PC-9 (cell line): ENCODE data around the gene PTPRF. TPM values are rescaled to one million over a fixed set of nuclear protein-coding genes. Genes with fewer than 3 reads are reported as not detected.

ENCODE experiments used
- BruUV-seq: library from RNA; stranded (reverse); fragments of 400-500 nt; replicated peaks from 2 replicates; lab custom pipeline; 2021; lab: Mats Ljungman, UMichigan
- CTCF ChIA-PET: fragments of 300-600 bp; sonication (Branson Sonifier 250); formaldehyde crosslinking; loops from one replicate; lab custom pipeline; 2022; ENCODE audit warnings: antibody characterized with exemption; lab: Charles Lee
- POLR2A ChIA-PET: fragments of 300-600 bp; sonication (Branson Sonifier 250); formaldehyde crosslinking; loops from one replicate; lab custom pipeline; 2022; ENCODE audit warnings: antibody characterized with exemption; ENCODE audit not compliant: unreplicated experiment; lab: Charles Lee
- DNase-seq, 2 experiments: peaks; one replicate each; pipeline versions ENCODE4 v3.0.0 to v3.0.0-alpha.2; 2015 to 2022; ENCODE audit warnings: mixed read lengths in 1 of 2
- H2AFZ ChIP-seq: fragments of 200-600 bp; sonication (generic); 2 replicates; pipeline ENCODE4 v1.8.1; 2017; ENCODE audit warnings: antibody characterized with exemption
- H3F3A ChIP-seq: fragments of 200-600 bp; sonication (generic); 2 replicates; pipeline ENCODE4 v1.8.1; 2017; ENCODE audit warnings: antibody characterized with exemption, mild to moderate bottlenecking, low read depth; ENCODE audit not compliant: insufficient read depth
- H3K27ac ChIP-seq: fragments of 200-600 bp; sonication (generic); 2 replicates; pipeline ENCODE4 v1.6.1; 2016; ENCODE audit warnings: mixed run types
- H3K27me3 ChIP-seq: fragments of 200-600 bp; sonication (generic); 2 replicates; pipeline ENCODE4 v1.6.1; 2016; ENCODE audit warnings: low read depth, mixed run types; ENCODE audit not compliant: insufficient read depth
- H3K36me3 ChIP-seq: fragments of 200-600 bp; sonication (generic); 2 replicates; pipeline ENCODE4 v1.6.1; 2016; ENCODE audit warnings: low read depth, mixed run types
- H3K4me1 ChIP-seq: fragments of 200-600 bp; sonication (generic); replicated peaks from 2 replicates; pipeline ENCODE4 v1.6.1; 2016; ENCODE audit warnings: mixed run types; ENCODE audit not compliant: insufficient read depth
- H3K4me2 ChIP-seq: fragments of 200-600 bp; sonication (generic); 2 replicates; pipeline ENCODE4 v1.6.1; 2017; ENCODE audit warnings: mixed run types
- H3K4me3 ChIP-seq: fragments of 200-600 bp; sonication (generic); 2 replicates; pipeline ENCODE4 v1.6.1; 2016; ENCODE audit warnings: mixed run types
- H3K79me2 ChIP-seq: fragments of 200-600 bp; sonication (generic); 2 replicates; pipeline ENCODE4 v1.6.1; 2017; ENCODE audit warnings: low read depth, mixed run types
- H3K9me2 ChIP-seq: fragments of 200-600 bp; sonication (generic); 2 replicates; pipeline ENCODE4 v1.8.1; 2017; ENCODE audit warnings: mild to moderate bottlenecking; ENCODE audit not compliant: insufficient read depth
- H3K9me3 ChIP-seq: fragments of 200-600 bp; sonication (generic); 2 replicates; pipeline ENCODE4 v1.8.1; 2016; ENCODE audit warnings: low read depth; ENCODE audit not compliant: insufficient read depth
- H4K20me1 ChIP-seq: fragments of 200-600 bp; sonication (generic); 2 replicates; pipeline ENCODE4 v1.8.1; 2017; ENCODE audit not compliant: insufficient read depth
- EZH2 ChIP-seq: fragments of 200-600 bp; sonication (generic); IDR thresholded peaks from 2 replicates; pipeline ENCODE4 v1.8.0; 2017; ENCODE audit warnings: antibody characterized with exemption, low read depth
- intact Hi-C: fragments of 100-400 bp; cut with micrococcal nuclease; formaldehyde crosslinking; loops from one replicate; pipeline ENCODE4 v1.10.0; 2022; ENCODE audit not compliant: unreplicated experiment
- total RNA-seq: library from RNA; stranded (reverse); gene quantifications from 2 replicates; pipeline ENCODE4 v1.2.3, GENCODE V29; 2021
- TF ChIP-seq, protein P1 (sequence below): fragments of 200-600 bp; sonication (generic); conservative IDR thresholded peaks from 2 replicates; pipeline ENCODE4 v1.6.1; 2017; ENCODE audit warnings: mixed run types, antibody characterized with exemption, mild to moderate bottlenecking, moderate library complexity

The PTPRF gene
- total RNA-seq, 1 experiment from 2014 or later, result 359 TPM

DNA sequence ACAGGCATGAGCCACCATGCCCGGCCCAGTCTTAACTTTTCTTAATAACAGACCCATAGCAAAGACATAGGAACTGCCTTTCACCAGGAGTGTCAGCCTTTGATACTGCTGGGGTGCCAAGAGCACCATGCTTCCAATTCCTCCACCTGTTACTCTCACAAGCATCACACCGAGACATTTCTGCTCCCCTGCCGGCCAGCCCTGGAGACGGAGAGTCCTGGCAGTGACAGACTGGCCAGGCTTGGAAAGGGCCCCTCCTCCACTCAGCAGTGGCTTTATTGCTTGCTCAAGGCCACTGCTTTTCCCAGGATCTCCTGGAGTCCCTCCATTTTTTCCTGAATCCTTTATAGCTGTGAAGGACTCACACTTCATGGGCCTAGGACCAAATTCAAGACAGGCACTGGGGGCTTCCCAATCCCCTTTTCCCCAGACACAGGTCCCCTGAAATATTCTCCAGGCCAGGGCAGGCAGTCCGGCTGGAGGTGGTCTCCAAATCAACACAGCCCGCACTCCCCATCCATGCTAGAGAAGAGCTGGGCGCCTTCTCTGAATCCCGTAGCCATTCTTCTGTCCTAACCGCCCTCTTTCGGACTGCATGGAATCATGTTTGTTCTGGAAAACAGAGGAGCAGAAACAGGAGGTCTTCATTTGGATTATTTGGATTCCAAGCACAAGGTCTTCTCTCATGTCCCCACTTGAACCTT is 25.5 kb upstream of the PTPRF start:
- Histone ChIP-seq H3K27me3 (no peaks in the 10 kb centered on the region), H4K20me1 (no peaks in the 10 kb centered on the region), H3K9me3 (no peaks in the 10 kb centered on the region), H3K36me3 (no peaks in the 10 kb centered on the region), H3K9me2 (no peaks in the 10 kb centered on the region), H3K4me3 (no peak overlapping the region), H3K79me2 (no peaks in the 10 kb centered on the region), H3K4me2 (no peak overlapping the region), H3K4me1 (peaks cover 29% of the 10 kb centered on the region), H2AFZ (no peak overlapping the region), H3K27ac (no peak overlapping the region), H3F3A (peaks cover 29% of the 10 kb centered on the region)
- ChIA-PET POLR2A (no interaction called here), CTCF (no interaction called here)
- no peak for TF ChIP-seq EZH2
- no peak for DNase-seq
- intact Hi-C loops, result no loop called here
- BruUV-seq, result no TSS peak

DNA sequence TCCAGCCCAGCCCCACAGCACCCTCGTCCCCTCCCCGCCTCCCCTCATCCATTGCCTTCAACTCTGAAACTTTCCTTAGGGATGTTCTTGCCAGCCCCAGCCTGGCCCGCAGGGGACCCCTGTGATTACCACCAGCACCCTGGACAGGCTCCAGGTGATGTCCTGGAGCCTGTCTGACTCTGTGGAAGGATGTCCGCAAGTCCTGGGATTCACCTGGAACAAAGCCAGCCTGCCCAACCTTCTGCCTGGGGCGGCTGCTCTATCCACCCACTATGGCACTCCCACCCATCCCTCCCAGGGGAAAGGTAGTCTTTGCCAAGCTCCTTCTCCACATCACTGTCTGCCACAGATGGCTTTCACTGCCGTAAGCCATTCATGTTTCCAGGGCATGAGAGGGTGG is 24.4 kb upstream of the PTPRF start:
- no TSS peak for BruUV-seq
- H2AFZ ChIP-seq, result no peak overlapping the region
- H3K4me3 ChIP-seq, result no peak overlapping the region
- TF ChIP-seq EZH2, result no peak
- TF ChIP-seq, protein P1, sequence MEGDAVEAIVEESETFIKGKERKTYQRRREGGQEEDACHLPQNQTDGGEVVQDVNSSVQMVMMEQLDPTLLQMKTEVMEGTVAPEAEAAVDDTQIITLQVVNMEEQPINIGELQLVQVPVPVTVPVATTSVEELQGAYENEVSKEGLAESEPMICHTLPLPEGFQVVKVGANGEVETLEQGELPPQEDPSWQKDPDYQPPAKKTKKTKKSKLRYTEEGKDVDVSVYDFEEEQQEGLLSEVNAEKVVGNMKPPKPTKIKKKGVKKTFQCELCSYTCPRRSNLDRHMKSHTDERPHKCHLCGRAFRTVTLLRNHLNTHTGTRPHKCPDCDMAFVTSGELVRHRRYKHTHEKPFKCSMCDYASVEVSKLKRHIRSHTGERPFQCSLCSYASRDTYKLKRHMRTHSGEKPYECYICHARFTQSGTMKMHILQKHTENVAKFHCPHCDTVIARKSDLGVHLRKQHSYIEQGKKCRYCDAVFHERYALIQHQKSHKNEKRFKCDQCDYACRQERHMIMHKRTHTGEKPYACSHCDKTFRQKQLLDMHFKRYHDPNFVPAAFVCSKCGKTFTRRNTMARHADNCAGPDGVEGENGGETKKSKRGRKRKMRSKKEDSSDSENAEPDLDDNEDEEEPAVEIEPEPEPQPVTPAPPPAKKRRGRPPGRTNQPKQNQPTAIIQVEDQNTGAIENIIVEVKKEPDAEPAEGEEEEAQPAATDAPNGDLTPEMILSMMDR, result no peak
- H3K9me3 ChIP-seq, result peaks cover 1% of the 10 kb centered on the region; the same call in 1 of the 2 replicates
- intact Hi-C loops, result no loop called here
- H3K36me3 ChIP-seq, result no peaks in the 10 kb centered on the region
- CTCF ChIA-PET, result no interaction called here
- H3K4me1 ChIP-seq, result peaks cover 35% of the 10 kb centered on the region
- H4K20me1 ChIP-seq, result no peaks in the 10 kb centered on the region
- POLR2A ChIA-PET, result no interaction called here
- H3K27ac ChIP-seq, result no peak overlapping the region
- peaks cover 31% of the 10 kb centered on the region for H3F3A ChIP-seq
- no peaks in the 10 kb centered on the region for H3K27me3 ChIP-seq
- no peaks in the 10 kb centered on the region for H3K9me2 ChIP-seq
- no peak overlapping the region for H3K4me2 ChIP-seq
- no peak for DNase-seq
- H3K79me2 ChIP-seq, result no peaks in the 10 kb centered on the region

DNA sequence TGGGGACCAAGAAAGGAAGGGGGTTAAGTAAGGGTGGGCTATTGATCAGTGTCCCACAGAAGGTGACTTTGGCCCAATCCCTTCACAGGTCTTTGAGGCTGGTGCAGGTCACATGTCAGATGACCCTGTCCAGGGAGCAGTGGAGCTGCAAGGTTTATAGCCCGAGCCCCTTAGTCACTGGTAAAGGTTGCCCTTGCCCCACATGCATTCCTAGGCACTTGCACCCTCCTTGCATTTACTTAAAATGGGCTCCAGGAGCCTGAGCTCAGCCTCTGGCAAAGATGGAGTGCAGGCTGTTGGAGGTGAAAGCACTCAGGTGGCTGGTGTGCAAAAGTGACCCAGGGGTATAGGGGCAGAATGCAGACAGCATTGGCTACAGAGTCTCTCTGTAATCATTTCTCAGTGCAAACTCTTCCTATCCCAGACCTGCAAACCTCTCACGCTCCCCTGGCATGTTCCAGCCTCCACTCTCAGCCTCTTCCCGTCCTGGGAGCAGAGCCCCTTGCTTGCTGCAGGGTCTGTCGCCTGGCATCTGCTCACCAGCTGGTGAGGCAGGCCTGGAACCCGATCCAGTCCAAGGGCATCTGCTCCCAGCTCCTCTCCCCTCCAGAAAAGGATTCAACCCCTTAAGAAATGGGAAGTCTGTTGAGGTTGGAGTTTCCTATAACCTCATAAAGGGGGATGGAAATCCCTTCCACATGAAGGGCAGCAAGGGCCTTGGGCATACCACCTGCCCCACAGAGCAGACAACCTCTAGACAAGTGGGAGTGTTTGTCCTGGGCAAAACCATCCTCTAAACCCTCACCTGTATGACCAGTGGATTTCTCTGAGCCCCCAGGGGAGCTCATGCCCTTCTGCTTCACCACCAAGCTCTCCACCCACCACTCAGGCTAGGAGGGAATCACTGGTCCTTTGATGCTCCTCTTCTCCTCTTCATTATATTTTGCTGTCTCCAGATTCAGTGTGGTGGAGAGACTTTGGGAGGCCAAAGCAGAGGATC is 23.1 kb upstream of the PTPRF start:
- BruUV-seq, result no TSS peak

More for the DNA sequence above, 23.1 kb upstream of the PTPRF start:
- peak overlapping the region; percentile 71; the same call in 1 of the 2 replicates for H3K4me2 ChIP-seq
- POLR2A ChIA-PET, result interaction anchor here (0.6 to 0.7 kb wide), 2 partner anchors 23 to 139 kb away, joined by 3 to 4 read pairs; no protein-coding TSS in a partner anchor
- peaks cover 8% of the 10 kb centered on the region; the same call in 1 of the 2 replicates for H3K9me3 ChIP-seq
- H3K27me3 ChIP-seq, result no peaks in the 10 kb centered on the region
- H3K27ac ChIP-seq, result peak overlapping the region; percentile 95; the same call in 1 of the 2 replicates
- CTCF ChIA-PET, result no interaction called here
- no peaks in the 10 kb centered on the region for H3K79me2 ChIP-seq
- intact Hi-C loops, result no loop called here
- no peak overlapping the region for H2AFZ ChIP-seq
- H3K9me2 ChIP-seq, result no peaks in the 10 kb centered on the region
- H3F3A ChIP-seq, result peaks cover 31% of the 10 kb centered on the region
- TF ChIP-seq, protein P1, result no peak
- TF ChIP-seq EZH2, result no peak
- peaks cover 35% of the 10 kb centered on the region for H3K4me1 ChIP-seq
- no peaks in the 10 kb centered on the region for H4K20me1 ChIP-seq
- no peak for DNase-seq
- H3K4me3 ChIP-seq, result no peak overlapping the region
- H3K36me3 ChIP-seq, result no peaks in the 10 kb centered on the region
